DOHH2 (cell line): Measurements from ENCODE around the gene PRKCH.

Experiments used
- H3F3A ChIP-seq: fragments of 200-600 bp; sonication (generic), shearing (Covaris generic); 2 replicates; pipeline ENCODE4 v1.6.0; 2016; ENCODE audit warnings: antibody characterized with exemption, mild to moderate bottlenecking; ENCODE audit not compliant: control insufficient read depth, insufficient read depth
- H3K27ac ChIP-seq: fragments of 200-600 bp; sonication (generic); 2 replicates; pipeline ENCODE4 v1.5.1; 2014; ENCODE audit warnings: low read depth, mild to moderate bottlenecking, low read length, moderate library complexity
- H3K27me3 ChIP-seq: fragments of 200-600 bp; sonication (generic); 2 replicates; pipeline ENCODE4 v1.6.1; 2014; ENCODE audit warnings: mild to moderate bottlenecking, low read length, mixed read lengths; ENCODE audit not compliant: control insufficient read depth
- H3K36me3 ChIP-seq: fragments of 200-600 bp; sonication (generic); 2 replicates; pipeline ENCODE4 v1.6.1; 2014; ENCODE audit warnings: mild to moderate bottlenecking, low read length, moderate library complexity, mixed read lengths; ENCODE audit not compliant: control insufficient read depth
- H3K4me1 ChIP-seq: fragments of 200-600 bp; sonication (generic); 2 replicates; pipeline ENCODE4 v1.6.1; 2014; ENCODE audit warnings: mild to moderate bottlenecking, low read length, mixed read lengths; ENCODE audit not compliant: control insufficient read depth
- H3K4me2 ChIP-seq: fragments of 200-600 bp; sonication (generic); 2 replicates; pipeline ENCODE4 v1.6.0; 2014; ENCODE audit warnings: mild to moderate bottlenecking, low read length, moderate library complexity
- H3K4me3 ChIP-seq: fragments of 200-600 bp; sonication (generic); 2 replicates; pipeline ENCODE4 v1.5.1; 2014; ENCODE audit warnings: mild to moderate bottlenecking, low read length, mixed read lengths
- H3K79me2 ChIP-seq: fragments of 200-600 bp; sonication (generic); 2 replicates; pipeline ENCODE4 v1.6.1; 2014; ENCODE audit warnings: mild to moderate bottlenecking, low read length, mixed read lengths; ENCODE audit not compliant: control insufficient read depth
- H3K9me2 ChIP-seq: fragments of 200-600 bp; sonication (generic); replicated peaks from 2 replicates; pipeline ENCODE4 v1.6.1; 2014; ENCODE audit warnings: mild to moderate bottlenecking, low read length, mixed read lengths; ENCODE audit not compliant: control insufficient read depth
- H3K9me3 ChIP-seq: fragments of 200-600 bp; sonication (generic); 2 replicates; pipeline ENCODE4 v1.6.1; 2014; ENCODE audit warnings: antibody characterized with exemption, low read length, mixed read lengths; ENCODE audit not compliant: control insufficient read depth, insufficient read depth
- H4K20me1 ChIP-seq: fragments of 200-600 bp; sonication (generic); 2 replicates; pipeline ENCODE4 v1.6.0; 2014; ENCODE audit warnings: low read depth, mild to moderate bottlenecking, antibody characterized with exemption, low read length, moderate library complexity; ENCODE audit not compliant: control insufficient read depth, insufficient read depth
- CTCF ChIP-seq: fragments of 200-600 bp; sonication (generic); IDR thresholded peaks from one replicate; pipeline ENCODE4 v1.5.1; 2014; ENCODE audit warnings: antibody characterized with exemption, mild to moderate bottlenecking, low read depth, low read length; ENCODE audit not compliant: poor library complexity, severe bottlenecking
- EZH2phosphoT487 ChIP-seq: fragments of 200-600 bp; sonication (generic); IDR thresholded peaks from 2 replicates; pipeline ENCODE4 v1.6.1; 2017; ENCODE audit warnings: borderline replicate concordance, mild to moderate bottlenecking, antibody characterized with exemption, low read length, moderate library complexity, mixed read lengths

Gene PRKCH

DNA sequence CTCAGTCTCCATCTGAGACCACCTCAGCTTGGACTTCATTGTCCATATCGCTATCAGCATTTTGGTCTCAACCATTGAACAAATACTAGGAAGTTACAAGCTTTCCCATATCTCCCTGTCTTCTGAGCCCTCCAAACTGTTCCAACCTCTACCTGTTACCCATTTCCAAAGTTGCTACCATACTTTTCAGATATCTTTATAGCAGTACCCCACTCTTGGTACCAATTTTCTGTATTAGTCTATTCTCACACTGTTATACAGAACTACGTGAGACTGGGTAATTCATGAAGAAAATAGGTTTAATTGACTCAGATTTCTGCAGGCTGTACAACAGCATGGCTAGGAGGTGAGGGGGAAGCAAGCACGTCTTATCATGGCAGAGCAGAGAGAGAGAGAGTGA, 53.8 kb downstream of the PRKCH start:
- H3K27ac ChIP-seq = no peak overlapping the region
- H3K4me1 ChIP-seq = peaks cover 9% of the 10 kb centered on the region
- no peaks in the 10 kb centered on the region for H3F3A ChIP-seq
- no peak for TF ChIP-seq CTCF
- no peak for TF ChIP-seq EZH2phosphoT487
- no peaks in the 10 kb centered on the region for H4K20me1 ChIP-seq
- no peaks in the 10 kb centered on the region for H3K79me2 ChIP-seq
- H3K9me2 ChIP-seq = no peaks in the 10 kb centered on the region
- no peak overlapping the region for H3K4me3 ChIP-seq
- H3K9me3 ChIP-seq = peaks cover 14% of the 10 kb centered on the region; the same call in 1 of the 2 replicates
- no peaks in the 10 kb centered on the region for H3K27me3 ChIP-seq
- H3K36me3 ChIP-seq = no peaks in the 10 kb centered on the region
- H3K4me2 ChIP-seq = no peak overlapping the region

DNA sequence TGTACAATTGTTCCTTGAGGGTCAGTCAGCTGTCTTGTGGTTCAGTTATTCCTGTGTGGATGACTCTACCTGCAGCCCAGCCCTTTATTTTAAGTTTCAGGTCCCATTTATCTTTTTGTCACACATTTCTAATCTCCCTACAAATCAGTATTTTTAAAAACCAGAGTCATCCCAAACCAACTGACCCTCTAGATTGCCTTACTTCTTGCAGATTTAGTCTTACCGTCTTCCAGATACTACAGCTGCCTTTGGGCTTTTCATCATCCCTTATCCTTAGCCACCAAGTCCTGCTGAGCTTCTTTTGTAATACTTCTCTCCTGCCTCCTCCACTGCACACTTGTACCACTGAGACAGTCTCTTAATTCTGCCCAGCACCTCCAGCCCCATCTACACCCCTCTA, 54.9 kb downstream of the PRKCH start:
- Histone ChIP-seq H3K27me3 (no peaks in the 10 kb centered on the region), H3K9me2 (no peaks in the 10 kb centered on the region), H3K9me3 (peaks cover 14% of the 10 kb centered on the region; the same call in 1 of the 2 replicates), H3K4me3 (no peak overlapping the region), H3K4me2 (no peak overlapping the region), H4K20me1 (no peaks in the 10 kb centered on the region), H3K4me1 (peaks cover 9% of the 10 kb centered on the region), H3F3A (no peaks in the 10 kb centered on the region), H3K79me2 (no peaks in the 10 kb centered on the region), H3K36me3 (no peaks in the 10 kb centered on the region), H3K27ac (no peak overlapping the region)
- TF ChIP-seq EZH2phosphoT487 = no peak
- TF ChIP-seq CTCF = no peak

GRCh38 chr14:61377749-61378148, 56.4 kb downstream of the PRKCH start:
- H3K4me1 ChIP-seq = peaks cover 9% of the 10 kb centered on the region
- no peak overlapping the region for H3K4me3 ChIP-seq
- no peaks in the 10 kb centered on the region for H4K20me1 ChIP-seq
- TF ChIP-seq CTCF (no peak), EZH2phosphoT487 (no peak)
- peaks cover 14% of the 10 kb centered on the region; the same call in 1 of the 2 replicates for H3K9me3 ChIP-seq
- no peak overlapping the region for H3K27ac ChIP-seq
- no peaks in the 10 kb centered on the region for H3K36me3 ChIP-seq
- H3K27me3 ChIP-seq = no peaks in the 10 kb centered on the region
- H3F3A ChIP-seq = no peaks in the 10 kb centered on the region
- H3K4me2 ChIP-seq = no peak overlapping the region
- no peaks in the 10 kb centered on the region for H3K79me2 ChIP-seq
- no peaks in the 10 kb centered on the region for H3K9me2 ChIP-seq
